Measurements from ENCODE around the gene KRT71. TPM values are rescaled to one million over a fixed set of nuclear protein-coding genes. Genes with fewer than 3 reads are reported as not detected.

The KRT71 gene
- total and polyA plus RNA-seq, 2 of the 8 experiments (the other 6 are each of a cell fraction or from before 2014, with no cell fraction given): not detected

DNA sequence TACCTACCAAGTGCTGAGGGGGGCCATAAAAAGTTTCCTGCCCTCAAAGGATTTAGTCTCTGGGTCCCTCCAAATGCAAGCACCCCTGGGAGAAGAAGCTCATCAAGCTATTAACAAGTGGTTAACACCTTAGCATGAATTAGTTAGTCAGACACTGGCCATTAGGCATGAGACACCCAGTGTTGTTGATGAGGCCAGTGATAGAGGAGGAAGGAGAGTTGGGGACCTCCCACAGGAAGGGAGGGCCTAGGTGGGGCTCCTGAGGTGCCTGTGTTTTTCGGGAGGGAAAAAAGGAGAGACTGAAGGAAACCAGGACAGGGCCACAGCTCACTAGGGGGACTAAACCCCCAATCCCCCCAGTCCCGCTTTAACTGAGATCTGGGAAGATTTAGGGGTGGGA lies 4.5 kb upstream of the KRT71 start:
- H2BK12ac ChIP-seq (ENCODE audit: low read depth, low read length): no peak overlapping the region
- POLR2A ChIA-PET (ENCODE audit: partially characterized antibody): no interaction called here
- H4K91ac ChIP-seq (replicated peaks; ENCODE audit: insufficient read length, low read length): no peak overlapping the region
- H3K18ac ChIP-seq (ENCODE audit: extremely low read depth, low read length): no peak overlapping the region
- no peak overlapping the region for H3K4me2 ChIP-seq (ENCODE audit: insufficient read depth in 1 of 2, low read depth in 2 of 2, low read length in 2 of 2)
- H3K27ac ChIP-seq (ENCODE audit: low read depth, low read length): no peak overlapping the region
- H4K20me1 ChIP-seq (replicated peaks in 1 of 2; ENCODE audit: control insufficient read depth in 1 of 2, insufficient read depth in 2 of 2, low read length in 2 of 2): no peaks in the 10 kb centered on the region
- H3K23ac ChIP-seq (ENCODE audit: insufficient read length): no peak overlapping the region
- no peak overlapping the region for H3K56ac ChIP-seq (replicated peaks; ENCODE audit: insufficient read length, low read depth, low read length)
- no peaks in the 10 kb centered on the region for H3K27me3 ChIP-seq (replicated peaks in 1 of 4; ENCODE audit: control insufficient read depth in 3 of 4, extremely low read depth in 1 of 4, insufficient read depth in 3 of 4, low read length in 3 of 4)
- H3K79me1 ChIP-seq (ENCODE audit: low read depth, low read length): no peaks in the 10 kb centered on the region
- 85% methylated on average over 2 of the region's 2 CpGs; no CpG with 5 or more reads in 1 of the 2 experiments for WGBS, 2 experiments (ENCODE audit: extremely low coverage in 1 of 2, insufficient coverage in 1 of 2, insufficient read length in 1 of 2, insufficient replicate concordance in 2 of 2, low coverage in 1 of 2, low lambda C conversion rate in 2 of 2, missing lambda C conversion rate in 1 of 2)
- H2BK15ac ChIP-seq (ENCODE audit: low read length): no peak overlapping the region
- FAIRE-seq (no peak), DNase-seq (ENCODE audit: low read depth in 1 of 2, low spot score in 2 of 2) (no peak)
- H3K79me2 ChIP-seq (ENCODE audit: control insufficient read depth in 1 of 2, insufficient read depth in 2 of 2, low read length in 2 of 2): no peaks in the 10 kb centered on the region
- no peak overlapping the region for H3K14ac ChIP-seq (ENCODE audit: insufficient read length)
- no peaks in the 10 kb centered on the region for H3K4me1 ChIP-seq (replicated peaks in 1 of 4; ENCODE audit: control insufficient read depth in 3 of 4, insufficient read depth in 4 of 4, low read length in 3 of 4)
- H4K5ac ChIP-seq (ENCODE audit: insufficient read length, low read depth, low read length): no peak overlapping the region
- H2AFZ ChIP-seq (ENCODE audit: low read length): no peak overlapping the region
- no peak overlapping the region for H2BK20ac ChIP-seq (ENCODE audit: low read length)
- H3K4ac ChIP-seq (replicated peaks; ENCODE audit: insufficient read length, low read depth, low read length): no peak overlapping the region
- CTCF ChIA-PET (ENCODE audit: partially characterized antibody): interaction anchor here (0.6 to 8.3 kb wide), 6 partner anchors 10 to 407 kb away, joined by 3 to 47 read pairs (median 4); no protein-coding TSS in a partner anchor
- no peaks in the 10 kb centered on the region for H3K23me2 ChIP-seq (ENCODE audit: low read depth, low read length)
- H3K36me3 ChIP-seq (ENCODE audit: control insufficient read depth in 2 of 4, insufficient read depth in 4 of 4, low read length in 3 of 4): no peaks in the 10 kb centered on the region
- H3K4me3 ChIP-seq (ENCODE audit: extremely low read depth in 1 of 4, insufficient read depth in 2 of 4, low read depth in 3 of 4, low read length in 4 of 4): no peak overlapping the region
- H3K9ac ChIP-seq (replicated peaks in 1 of 4; ENCODE audit: extremely low read depth in 1 of 4, low read depth in 3 of 4, low read length in 3 of 4): no peak overlapping the region
- H3K9me3 ChIP-seq (ENCODE audit: insufficient read depth in 2 of 2, low read depth in 1 of 2, low read length in 1 of 2): no peaks in the 10 kb centered on the region
- no peak overlapping the region for H2BK120ac ChIP-seq (replicated peaks; ENCODE audit: low read depth, low read length)
- H4K8ac ChIP-seq (ENCODE audit: extremely low read depth, insufficient read depth, low read length): no peak overlapping the region
- no peak overlapping the region for H2AK5ac ChIP-seq (ENCODE audit: low read depth, low read length)
- H2BK5ac ChIP-seq (ENCODE audit: low read depth, low read length): no peak overlapping the region
- TF ChIP-seq NANOG (IDR thresholded peaks at IDR 0.05; ENCODE audit: insufficient read depth, low read depth, low read length, poor library complexity, severe bottlenecking) (no peak), FOSL1 (IDR thresholded peaks at IDR 0.05; ENCODE audit: insufficient read depth, low read depth, low read length) (no peak), SP1 (IDR thresholded peaks at IDR 0.05; ENCODE audit: low read depth, low read length) (no peak), TEAD4 (IDR thresholded peaks at IDR 0.05; ENCODE audit: low read depth, low read length) (no peak), EZH2 (IDR thresholded peaks at IDR 0.05; ENCODE audit: low read depth, low read length, severe bottlenecking) (no peak), NRF1 (IDR thresholded peaks at IDR 0.05; ENCODE audit: low read depth, low read length) (no peak), EGR1 (IDR thresholded peaks at IDR 0.05; ENCODE audit: borderline replicate concordance, low read depth, low read length) (no peak), HDAC2 (IDR thresholded peaks at IDR 0.05; ENCODE audit: borderline replicate concordance in 1 of 2, low read depth in 2 of 2, low read length in 2 of 2) (no peak)
- TF ChIP-seq, protein P1, sequence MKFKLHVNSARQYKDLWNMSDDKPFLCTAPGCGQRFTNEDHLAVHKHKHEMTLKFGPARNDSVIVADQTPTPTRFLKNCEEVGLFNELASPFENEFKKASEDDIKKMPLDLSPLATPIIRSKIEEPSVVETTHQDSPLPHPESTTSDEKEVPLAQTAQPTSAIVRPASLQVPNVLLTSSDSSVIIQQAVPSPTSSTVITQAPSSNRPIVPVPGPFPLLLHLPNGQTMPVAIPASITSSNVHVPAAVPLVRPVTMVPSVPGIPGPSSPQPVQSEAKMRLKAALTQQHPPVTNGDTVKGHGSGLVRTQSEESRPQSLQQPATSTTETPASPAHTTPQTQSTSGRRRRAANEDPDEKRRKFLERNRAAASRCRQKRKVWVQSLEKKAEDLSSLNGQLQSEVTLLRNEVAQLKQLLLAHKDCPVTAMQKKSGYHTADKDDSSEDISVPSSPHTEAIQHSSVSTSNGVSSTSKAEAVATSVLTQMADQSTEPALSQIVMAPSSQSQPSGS (IDR thresholded peaks at IDR 0.05; ENCODE audit: low read length): no peak
- TF ChIP-seq, protein P2, sequence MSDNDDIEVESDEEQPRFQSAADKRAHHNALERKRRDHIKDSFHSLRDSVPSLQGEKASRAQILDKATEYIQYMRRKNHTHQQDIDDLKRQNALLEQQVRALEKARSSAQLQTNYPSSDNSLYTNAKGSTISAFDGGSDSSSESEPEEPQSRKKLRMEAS (IDR thresholded peaks at IDR 0.05): no peak
- TF ChIP-seq, protein P3, sequence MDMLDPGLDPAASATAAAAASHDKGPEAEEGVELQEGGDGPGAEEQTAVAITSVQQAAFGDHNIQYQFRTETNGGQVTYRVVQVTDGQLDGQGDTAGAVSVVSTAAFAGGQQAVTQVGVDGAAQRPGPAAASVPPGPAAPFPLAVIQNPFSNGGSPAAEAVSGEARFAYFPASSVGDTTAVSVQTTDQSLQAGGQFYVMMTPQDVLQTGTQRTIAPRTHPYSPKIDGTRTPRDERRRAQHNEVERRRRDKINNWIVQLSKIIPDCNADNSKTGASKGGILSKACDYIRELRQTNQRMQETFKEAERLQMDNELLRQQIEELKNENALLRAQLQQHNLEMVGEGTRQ (IDR thresholded peaks at IDR 0.05; ENCODE audit: low read length): no peak

All from H1 (cell line).